Activated CD8-positive, alpha-beta T cell treated with anti-CD3 and anti-CD28 coated beads for 36 hours (primary cell): Measurements from ENCODE around the gene TEX47. TPM values are rescaled to one million over a fixed set of nuclear protein-coding genes. Genes with fewer than 3 reads are reported as not detected.

Experiments used
- ATAC-seq: fragments of 200-7000 bp; cut with Tn5 transposase; one replicate; pipeline ENCODE4 v1.10.0; 2021; ENCODE audit warnings: mild to moderate bottlenecking, moderate library complexity
- CTCF ChIA-PET: fragments of 350-600 bp; sonication (Branson Sonifier 250); formaldehyde crosslinking; loops from one replicate; lab custom pipeline; 2021; ENCODE audit warnings: antibody characterized with exemption; lab: Charles Lee
- POLR2A ChIA-PET: fragments of 350-600 bp; sonication (Branson Sonifier 250); formaldehyde crosslinking; loops from one replicate; lab custom pipeline; 2021; ENCODE audit warnings: antibody characterized with exemption; lab: Charles Lee
- DNase-seq: peaks from one replicate; pipeline ENCODE4 v3.0.0-alpha.2; 2020
- H3K27ac Mint-ChIP-seq: one replicate; pipeline ENCODE4 v1.8.0; 2021; ENCODE audit warnings: mild to moderate bottlenecking, mixed read lengths
- H3K27me3 Mint-ChIP-seq: one replicate; pipeline ENCODE4 v1.8.0; 2021; ENCODE audit warnings: mixed read lengths
- H3K36me3 Mint-ChIP-seq: one replicate; pipeline ENCODE4 v1.8.0; 2021; ENCODE audit warnings: low read depth, mixed read lengths
- H3K4me1 Mint-ChIP-seq: one replicate; pipeline ENCODE4 v1.8.0; 2021; ENCODE audit warnings: low read depth, mixed read lengths
- H3K4me3 Mint-ChIP-seq: one replicate; pipeline ENCODE4 v1.8.0; 2021; ENCODE audit warnings: mild to moderate bottlenecking, moderate library complexity, mixed read lengths
- H3K9me3 Mint-ChIP-seq: one replicate; pipeline ENCODE4 v1.8.0; 2021; ENCODE audit warnings: mixed read lengths
- intact Hi-C: fragments of 100-400 bp; cut with micrococcal nuclease; formaldehyde crosslinking; loops from one replicate; pipeline ENCODE4 v1.10.0; 2022
- total RNA-seq, 2 experiments: library from RNA; stranded (reverse); gene quantifications; one replicate each; pipeline ENCODE4 v1.2.3, GENCODE V29; 2021
- TF ChIP-seq, protein P1 (sequence below): fragments of 200-600 bp; IDR thresholded peaks from one replicate; pipeline ENCODE4 v1.8.0; 2022; ENCODE audit warnings: antibody characterized with exemption, mild to moderate bottlenecking

Gene TEX47
- total RNA-seq, 2 experiments from 2014 or later, result not detected

DNA sequence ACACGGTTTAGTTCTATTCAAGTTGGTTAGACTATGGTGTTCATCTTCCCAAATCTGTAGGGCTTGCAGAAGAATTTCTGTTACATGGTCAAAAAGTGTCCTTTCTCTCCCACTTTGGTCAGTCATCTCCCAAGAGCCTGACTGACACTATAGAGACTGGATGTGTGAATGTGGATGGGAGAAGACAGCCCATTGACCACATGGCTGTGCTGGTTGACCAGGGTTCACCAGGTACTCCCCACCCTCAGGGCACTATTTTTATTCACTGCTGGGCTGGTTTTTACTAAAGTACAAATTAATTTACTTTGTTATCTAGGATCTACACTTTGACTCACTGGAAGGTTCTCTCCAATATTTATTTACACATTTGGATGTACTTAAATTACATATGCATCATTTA is 33.8 kb downstream of the TEX47 start:
- intact Hi-C loops, result no loop called here
- peaks cover 27% of the 10 kb centered on the region for H3K27me3 Mint-ChIP-seq
- no peak overlapping the region for H3K27ac Mint-ChIP-seq
- H3K9me3 Mint-ChIP-seq, result no peaks in the 10 kb centered on the region
- TF ChIP-seq, protein P1, sequence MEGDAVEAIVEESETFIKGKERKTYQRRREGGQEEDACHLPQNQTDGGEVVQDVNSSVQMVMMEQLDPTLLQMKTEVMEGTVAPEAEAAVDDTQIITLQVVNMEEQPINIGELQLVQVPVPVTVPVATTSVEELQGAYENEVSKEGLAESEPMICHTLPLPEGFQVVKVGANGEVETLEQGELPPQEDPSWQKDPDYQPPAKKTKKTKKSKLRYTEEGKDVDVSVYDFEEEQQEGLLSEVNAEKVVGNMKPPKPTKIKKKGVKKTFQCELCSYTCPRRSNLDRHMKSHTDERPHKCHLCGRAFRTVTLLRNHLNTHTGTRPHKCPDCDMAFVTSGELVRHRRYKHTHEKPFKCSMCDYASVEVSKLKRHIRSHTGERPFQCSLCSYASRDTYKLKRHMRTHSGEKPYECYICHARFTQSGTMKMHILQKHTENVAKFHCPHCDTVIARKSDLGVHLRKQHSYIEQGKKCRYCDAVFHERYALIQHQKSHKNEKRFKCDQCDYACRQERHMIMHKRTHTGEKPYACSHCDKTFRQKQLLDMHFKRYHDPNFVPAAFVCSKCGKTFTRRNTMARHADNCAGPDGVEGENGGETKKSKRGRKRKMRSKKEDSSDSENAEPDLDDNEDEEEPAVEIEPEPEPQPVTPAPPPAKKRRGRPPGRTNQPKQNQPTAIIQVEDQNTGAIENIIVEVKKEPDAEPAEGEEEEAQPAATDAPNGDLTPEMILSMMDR, result no peak
- peaks cover 3% of the 10 kb centered on the region for H3K4me1 Mint-ChIP-seq
- CTCF ChIA-PET, result no interaction called here
- ATAC-seq (no peak), DNase-seq (no peak)
- peaks cover 2% of the 10 kb centered on the region for H3K36me3 Mint-ChIP-seq
- POLR2A ChIA-PET, result no interaction called here
- no peak overlapping the region for H3K4me3 Mint-ChIP-seq

DNA sequence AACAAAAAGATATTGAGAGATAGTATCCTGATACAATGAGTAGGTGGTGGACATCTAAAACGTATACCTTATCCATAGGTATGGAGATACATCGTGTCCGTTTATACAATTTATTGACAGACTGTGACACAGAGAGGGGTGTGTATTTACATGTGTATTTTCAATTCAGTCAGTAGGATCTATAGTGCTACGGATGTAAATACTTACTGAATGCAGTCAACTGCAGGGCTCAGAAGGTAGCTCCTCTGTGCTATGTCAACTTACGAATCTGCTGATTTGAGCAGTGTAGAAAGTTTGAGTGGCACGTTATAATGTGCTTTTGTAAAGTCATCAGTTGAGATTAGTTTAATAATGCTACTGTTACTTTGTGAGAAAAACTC is 35.4 kb downstream of the TEX47 start:
- POLR2A ChIA-PET, result no interaction called here
- ATAC-seq (no peak), DNase-seq (no peak)
- Mint-ChIP-seq H3K36me3 (peaks cover 2% of the 10 kb centered on the region), H3K4me1 (peaks cover 3% of the 10 kb centered on the region), H3K27me3 (peaks cover 32% of the 10 kb centered on the region), H3K4me3 (no peak overlapping the region), H3K9me3 (no peaks in the 10 kb centered on the region), H3K27ac (no peak overlapping the region)
- intact Hi-C loops, result no loop called here
- TF ChIP-seq, protein P1, result no peak
- CTCF ChIA-PET, result no interaction called here

- DNase-seq (peak; percentile 1), ATAC-seq (no peak)
- CTCF ChIA-PET, result no interaction called here
- Mint-ChIP-seq H3K36me3 (peaks cover 2% of the 10 kb centered on the region), H3K4me1 (peaks cover 3% of the 10 kb centered on the region), H3K9me3 (no peaks in the 10 kb centered on the region), H3K27me3 (peaks cover 33% of the 10 kb centered on the region), H3K27ac (no peak within 1 kb of the TSS), H3K4me3 (no peak within 1 kb of the TSS)
- intact Hi-C loops, result no loop called here
- POLR2A ChIA-PET, result no interaction called here
- TF ChIP-seq, protein P1, result no peak
Observed at GRCh38 chr7:88759230-88760135, 36.1 kb downstream of the TEX47 start, which contains the start of gene ZNF804B. ZNF804B (plus strand) TSS chr7:88759700; CDS start chr7:88759977, 277 bp downstream.

DNA sequence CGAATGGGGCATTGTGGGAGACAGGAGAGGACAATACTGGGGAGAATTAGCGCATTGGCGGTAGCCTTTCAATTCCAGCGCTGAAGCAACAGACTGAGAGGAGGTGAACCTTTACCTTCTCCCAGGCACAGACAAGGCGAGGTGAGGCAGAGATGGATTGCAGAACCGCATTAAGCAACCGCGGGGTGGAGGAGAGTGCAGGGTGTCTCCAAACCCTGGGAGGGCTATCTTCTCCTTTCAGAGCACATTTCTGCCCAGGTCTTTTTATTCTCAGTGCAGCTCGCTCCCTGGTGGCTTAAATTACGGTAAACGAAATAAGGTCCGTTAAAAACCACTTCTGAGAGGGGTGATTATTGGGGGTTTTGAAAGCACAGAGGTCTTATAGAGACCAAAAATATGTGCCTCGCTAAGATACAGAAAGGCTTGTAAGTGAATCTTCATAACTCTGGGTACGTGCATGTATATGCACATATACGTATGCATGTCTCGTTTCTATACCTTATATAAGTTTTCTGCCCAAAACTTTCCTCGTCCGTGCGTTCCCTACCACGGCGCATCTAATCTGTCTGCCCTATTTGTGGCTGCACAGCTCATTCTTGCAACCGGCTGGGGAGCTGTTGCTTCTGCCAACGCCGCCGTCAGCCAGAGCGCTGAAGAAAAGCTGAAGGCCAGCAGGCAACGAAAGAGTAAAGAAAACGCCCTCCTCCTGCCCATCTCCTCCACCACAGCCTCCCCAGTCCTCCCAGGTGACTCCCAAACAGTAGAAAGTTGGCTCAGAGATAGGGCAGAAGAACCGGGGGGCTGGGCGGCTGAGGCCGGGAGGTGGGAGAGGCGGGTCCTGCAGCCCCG is 36.9 kb downstream of the TEX47 start:
- H3K27me3 Mint-ChIP-seq, result peaks cover 33% of the 10 kb centered on the region
- ATAC-seq, result no peak

More for the DNA sequence above, 36.9 kb downstream of the TEX47 start:
- no peaks in the 10 kb centered on the region for H3K9me3 Mint-ChIP-seq
- ChIA-PET CTCF (no interaction called here), POLR2A (no interaction called here)
- TF ChIP-seq, protein P1, result no peak
- intact Hi-C loops, result no loop called here
- no peak overlapping the region for H3K4me3 Mint-ChIP-seq
- H3K36me3 Mint-ChIP-seq, result peaks cover 2% of the 10 kb centered on the region
- peak; percentile 1 for DNase-seq
- no peak overlapping the region for H3K27ac Mint-ChIP-seq
- peaks cover 3% of the 10 kb centered on the region for H3K4me1 Mint-ChIP-seq
